NB4 (cell line): ENCODE results near the gene ANTXR1.

Experiments used
- DNase-seq: peaks from one replicate; pipeline ENCODE4 v3.0.0; 2010; ENCODE audit warnings: low read depth
- H3K4me3 ChIP-seq: one replicate; pipeline ENCODE4 v1.5.1; 2011; ENCODE audit warnings: mild to moderate bottlenecking, low read depth, low read length, moderate library complexity
- MYC ChIP-seq: IDR thresholded peaks from 2 replicates; pipeline ENCODE4 v1.6.1; 2011; ENCODE audit warnings: low read depth, low read length
- POLR2A ChIP-seq: IDR thresholded peaks from 2 replicates; pipeline ENCODE4 v1.6.1; 2011; ENCODE audit warnings: mild to moderate bottlenecking; ENCODE audit not compliant: insufficient read length; ENCODE audit errors: extremely low read depth
- TF ChIP-seq, protein P1 (sequence below): IDR thresholded peaks from one replicate; pipeline ENCODE4 v1.5.1; 2012; ENCODE audit warnings: low read depth, low read length
- TF ChIP-seq, protein P2 (sequence below): IDR thresholded peaks from 2 replicates; pipeline ENCODE4 v1.6.1; 2011; ENCODE audit warnings: low read depth, low read length

Gene ANTXR1

DNA sequence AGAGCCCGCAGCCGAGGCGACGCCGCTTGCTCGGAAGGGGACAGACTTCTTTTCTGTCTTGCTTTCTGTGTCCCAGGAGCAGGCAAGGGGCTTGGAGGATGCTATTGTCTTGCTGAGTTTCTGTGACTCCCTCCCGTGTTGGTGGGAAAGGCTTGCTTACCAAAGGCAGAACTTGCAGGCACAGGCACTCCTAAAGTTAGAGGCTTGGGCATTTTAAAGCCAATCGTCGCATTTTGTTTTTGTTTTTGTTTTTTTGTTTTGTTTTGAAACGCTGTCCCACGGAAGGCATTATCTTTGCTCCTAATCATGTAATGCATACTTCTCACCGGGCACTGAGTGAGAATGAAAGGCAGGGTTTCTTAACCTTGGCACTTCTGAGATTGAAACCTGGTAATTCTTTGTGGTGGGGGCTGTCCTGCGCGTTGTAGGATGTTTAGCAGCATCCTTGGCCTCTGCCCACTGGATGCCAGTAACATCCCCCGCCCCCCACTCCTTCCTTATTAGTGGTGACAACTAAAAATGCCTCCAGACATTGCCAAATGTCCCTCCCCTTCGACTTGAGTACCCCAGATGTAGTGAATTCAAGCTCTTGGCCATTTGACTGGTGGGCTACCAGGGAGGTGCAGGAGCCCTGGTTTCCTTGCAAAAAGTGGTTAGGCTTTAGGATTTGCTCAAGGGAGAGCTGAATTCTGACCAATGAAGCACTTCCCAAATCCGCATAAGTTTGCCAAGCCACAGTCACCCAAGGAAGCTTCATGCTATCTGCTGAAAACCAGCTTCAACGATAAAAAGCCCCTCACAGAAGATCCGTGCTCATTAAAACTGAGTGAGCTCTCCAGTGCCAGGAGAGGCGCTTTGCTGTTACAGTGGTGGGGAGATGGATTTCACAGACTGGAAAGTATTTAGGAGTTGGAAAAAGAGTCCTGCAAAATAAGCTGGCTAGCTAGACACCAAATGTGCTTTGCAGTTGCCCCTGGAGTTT, 1.2 kb downstream of the ANTXR1 start:
- no peak for DNase-seq

DNA sequence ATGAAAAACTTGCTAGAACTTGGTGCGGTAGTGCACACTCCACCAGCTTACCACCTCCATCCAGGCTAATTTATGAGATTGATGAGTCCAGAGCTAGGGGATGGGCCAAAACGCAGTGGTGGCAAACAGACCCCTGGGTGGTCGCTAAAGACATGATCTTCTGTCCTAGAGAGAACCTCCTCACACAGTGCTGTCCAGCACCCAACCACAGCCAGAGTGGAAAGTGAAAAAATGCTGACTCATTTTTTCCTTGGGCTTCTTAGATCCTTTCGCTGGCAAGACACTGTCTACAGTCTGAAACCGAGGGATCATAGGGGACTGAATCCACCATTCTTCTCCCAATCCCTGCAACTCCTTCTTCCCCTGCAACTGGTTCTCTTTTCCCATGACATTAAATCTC, 4.1 kb downstream of the ANTXR1 start:
- no peak for TF ChIP-seq MYC
- TF ChIP-seq, protein P1, sequence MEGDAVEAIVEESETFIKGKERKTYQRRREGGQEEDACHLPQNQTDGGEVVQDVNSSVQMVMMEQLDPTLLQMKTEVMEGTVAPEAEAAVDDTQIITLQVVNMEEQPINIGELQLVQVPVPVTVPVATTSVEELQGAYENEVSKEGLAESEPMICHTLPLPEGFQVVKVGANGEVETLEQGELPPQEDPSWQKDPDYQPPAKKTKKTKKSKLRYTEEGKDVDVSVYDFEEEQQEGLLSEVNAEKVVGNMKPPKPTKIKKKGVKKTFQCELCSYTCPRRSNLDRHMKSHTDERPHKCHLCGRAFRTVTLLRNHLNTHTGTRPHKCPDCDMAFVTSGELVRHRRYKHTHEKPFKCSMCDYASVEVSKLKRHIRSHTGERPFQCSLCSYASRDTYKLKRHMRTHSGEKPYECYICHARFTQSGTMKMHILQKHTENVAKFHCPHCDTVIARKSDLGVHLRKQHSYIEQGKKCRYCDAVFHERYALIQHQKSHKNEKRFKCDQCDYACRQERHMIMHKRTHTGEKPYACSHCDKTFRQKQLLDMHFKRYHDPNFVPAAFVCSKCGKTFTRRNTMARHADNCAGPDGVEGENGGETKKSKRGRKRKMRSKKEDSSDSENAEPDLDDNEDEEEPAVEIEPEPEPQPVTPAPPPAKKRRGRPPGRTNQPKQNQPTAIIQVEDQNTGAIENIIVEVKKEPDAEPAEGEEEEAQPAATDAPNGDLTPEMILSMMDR = no peak
- TF ChIP-seq, protein P2, sequence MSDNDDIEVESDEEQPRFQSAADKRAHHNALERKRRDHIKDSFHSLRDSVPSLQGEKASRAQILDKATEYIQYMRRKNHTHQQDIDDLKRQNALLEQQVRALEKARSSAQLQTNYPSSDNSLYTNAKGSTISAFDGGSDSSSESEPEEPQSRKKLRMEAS = no peak
- TF ChIP-seq POLR2A = no peak
- H3K4me3 ChIP-seq = no peak overlapping the region
- peak; percentile 24 for DNase-seq

More for the DNA sequence above, 1.2 kb downstream of the ANTXR1 start:
- peak overlapping the region; percentile 52 for H3K4me3 ChIP-seq
- TF ChIP-seq, protein P1 = no peak
- TF ChIP-seq POLR2A (no peak), MYC (no peak)
- TF ChIP-seq, protein P2 = no peak

DNA sequence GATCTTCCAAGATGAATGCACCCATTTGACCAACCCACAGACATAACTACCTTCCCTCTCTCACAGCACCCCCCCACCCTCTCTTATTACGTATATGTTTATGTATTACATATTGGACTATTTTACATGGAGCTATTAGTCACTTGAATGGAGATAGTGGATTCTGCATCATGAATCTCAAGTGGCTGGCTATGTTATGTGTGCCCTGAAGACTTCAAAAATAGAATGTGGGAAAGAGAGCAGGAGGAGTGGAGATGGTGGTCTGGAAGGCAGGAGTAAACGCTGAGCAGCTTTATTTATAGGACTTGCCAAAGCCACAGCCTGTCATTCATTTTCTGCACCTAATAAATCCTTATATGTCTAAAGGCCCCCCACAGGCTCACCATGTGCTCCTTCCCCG, 4.9 kb downstream of the ANTXR1 start:
- no peak for TF ChIP-seq POLR2A
- TF ChIP-seq, protein P2 = no peak
- TF ChIP-seq MYC = no peak
- TF ChIP-seq, protein P1 = no peak
- H3K4me3 ChIP-seq = no peak overlapping the region
- DNase-seq = no peak

DNA sequence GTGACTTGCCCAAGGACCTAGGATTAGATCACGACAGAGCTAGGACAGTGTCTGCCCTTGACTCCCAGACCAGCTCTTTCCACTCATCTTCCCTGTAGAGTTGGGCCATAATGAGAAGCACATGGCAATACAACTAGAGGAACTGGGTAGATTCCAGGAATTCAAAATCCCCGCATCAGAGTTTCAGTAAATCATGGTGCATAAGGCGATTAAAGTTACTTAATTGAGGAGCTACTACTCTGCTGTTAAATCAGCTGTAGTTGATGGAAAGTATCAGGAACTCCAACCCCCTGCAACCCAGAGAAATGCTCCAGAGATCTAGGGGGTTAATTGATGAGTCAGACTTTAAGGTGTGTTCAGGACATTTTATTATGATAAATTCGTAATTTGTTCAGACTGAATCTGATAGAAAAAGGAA, 5.7 kb downstream of the ANTXR1 start:
- no peak overlapping the region for H3K4me3 ChIP-seq
- no peak for DNase-seq
- TF ChIP-seq, protein P2 = no peak

DNA sequence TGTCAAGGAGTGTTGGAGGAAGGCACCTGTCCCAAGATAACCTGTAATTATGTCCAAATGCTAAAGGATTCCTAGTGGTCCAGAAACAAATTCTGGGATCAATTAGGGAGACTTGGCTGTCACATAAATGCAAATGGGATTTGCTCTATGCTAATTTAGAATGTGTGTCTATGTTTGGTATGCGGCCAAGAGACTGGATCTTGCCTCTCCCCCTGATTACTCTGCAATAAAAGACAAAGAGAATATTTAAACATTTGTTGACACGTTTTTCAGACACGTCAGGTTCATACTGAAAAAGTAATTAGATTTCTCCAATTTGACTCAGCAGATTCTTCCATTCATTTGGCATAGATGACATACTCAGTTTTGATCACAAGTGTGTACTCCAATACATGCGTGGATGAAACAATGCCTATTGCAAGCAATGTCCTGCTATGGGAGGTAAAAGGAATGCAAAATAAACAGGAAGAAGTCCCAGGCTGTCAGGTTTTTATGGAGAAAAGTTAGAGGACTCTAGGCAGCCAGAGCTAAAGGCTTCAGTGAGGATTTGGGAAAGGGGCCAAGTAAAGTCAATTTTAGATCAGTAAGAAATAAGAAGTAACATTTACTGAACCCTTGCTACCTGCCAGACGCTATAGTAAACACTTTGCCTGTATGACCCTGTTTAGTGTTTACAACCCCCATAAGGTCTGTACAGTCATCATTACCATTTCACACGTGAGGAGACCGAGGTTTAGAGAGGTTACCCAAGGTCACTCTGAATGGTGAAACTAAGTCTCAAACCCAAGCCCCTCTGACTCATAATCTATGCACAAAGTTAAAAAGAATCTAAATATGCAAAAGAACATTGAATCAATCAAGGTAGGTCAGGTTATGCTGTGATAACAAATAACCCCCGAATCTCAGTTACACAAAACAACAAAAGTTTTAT, 7.8 kb downstream of the ANTXR1 start:
- TF ChIP-seq, protein P2 = no peak
- TF ChIP-seq, protein P1 = no peak
- TF ChIP-seq MYC (no peak), POLR2A (no peak)
- H3K4me3 ChIP-seq = no peak overlapping the region
- DNase-seq = no peak

DNA sequence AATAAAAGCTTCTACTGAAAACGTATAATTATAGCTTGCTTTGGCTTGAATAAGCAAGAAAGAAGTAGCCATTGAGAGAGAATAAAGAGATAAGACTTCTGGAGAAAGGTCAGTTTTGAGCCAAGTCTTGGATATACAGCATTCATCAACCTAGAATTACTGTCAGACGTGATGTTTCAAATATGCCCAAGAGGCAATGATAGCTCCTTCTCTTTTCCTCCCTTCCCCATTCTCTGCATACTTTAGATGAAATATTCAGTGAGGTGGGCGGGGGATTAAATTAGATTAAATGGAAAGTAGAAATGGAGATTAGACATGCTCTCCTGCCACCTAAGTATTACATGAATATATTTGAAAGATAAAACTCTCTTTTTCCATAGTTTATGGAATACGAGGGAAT, 8.7 kb downstream of the ANTXR1 start:
- DNase-seq = no peak
- TF ChIP-seq, protein P2 = no peak
- TF ChIP-seq, protein P1 = no peak
- TF ChIP-seq POLR2A = no peak
- no peak for TF ChIP-seq MYC

More for the DNA sequence above, 8.7 kb downstream of the ANTXR1 start:
- no peak overlapping the region for H3K4me3 ChIP-seq
